Dermis blood vessel endothelial cell (primary cell): ENCODE data around the gene FAM168A. TPM values are rescaled to one million over a fixed set of nuclear protein-coding genes. Genes with fewer than 3 reads are reported as not detected.
"Not testable (repeated sequence)": the region's sequence is repeated elsewhere in the genome, so short reads cannot be mapped to it uniquely, and the experiment has no call there.

Source experiments
- DNase-seq: peaks from one replicate; pipeline ENCODE4 v3.0.0; 2010
- total RNA-seq: library from RNA; depleted of rRNA; stranded (reverse); fragments of >200 nt; gene quantifications from 2 replicates; pipeline ENCODE4 v1.2.3, GENCODE V29; 2014

The FAM168A gene
- total RNA-seq, 1 donor from 2014 or later = 12.1 TPM

GRCh38 chr11:73516080-73516479 lies 81.8 kb downstream of the FAM168A start:
- no peak for DNase-seq

GRCh38 chr11:73513707-73514106 lies 84.2 kb downstream of the FAM168A start:
- DNase-seq = no peak

GRCh38 chr11:73510877-73511276 lies 87.0 kb downstream of the FAM168A start:
- no peak for DNase-seq

- no peak for DNase-seq
Measured at GRCh38 chr11:73510106-73510505, 87.8 kb downstream of the FAM168A start.

- no peak for DNase-seq
Measured at GRCh38 chr11:73509188-73509587, 88.7 kb downstream of the FAM168A start.

- DNase-seq = no peak
Measured at GRCh38 chr11:73508243-73509176, 89.4 kb downstream of the FAM168A start.

GRCh38 chr11:73507086-73507485 lies 90.8 kb downstream of the FAM168A start:
- no peak for DNase-seq

DNA sequence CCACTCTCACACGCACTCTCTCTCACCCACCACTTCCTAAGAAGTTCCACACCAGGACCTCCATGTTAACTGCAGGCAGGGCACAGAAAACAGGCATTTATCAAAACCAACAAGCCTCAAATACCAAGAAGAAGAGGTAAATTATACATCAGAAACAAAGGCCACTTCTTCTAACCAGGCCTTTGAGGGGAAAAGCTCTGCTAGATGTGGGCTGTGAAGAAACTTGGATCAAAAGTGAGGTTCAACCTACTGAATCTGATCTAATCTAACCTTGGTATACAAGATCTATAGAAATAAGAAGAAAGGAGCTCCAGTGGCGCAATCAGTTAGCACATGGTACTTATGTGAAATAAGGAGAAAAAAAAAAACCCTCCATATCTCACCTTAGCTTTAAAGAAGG lies 91.9 kb downstream of the FAM168A start:
- DNase-seq = no peak

- DNase-seq = no peak
Measured at GRCh38 chr11:73498343-73498742, 99.6 kb downstream of the FAM168A start.

DNA sequence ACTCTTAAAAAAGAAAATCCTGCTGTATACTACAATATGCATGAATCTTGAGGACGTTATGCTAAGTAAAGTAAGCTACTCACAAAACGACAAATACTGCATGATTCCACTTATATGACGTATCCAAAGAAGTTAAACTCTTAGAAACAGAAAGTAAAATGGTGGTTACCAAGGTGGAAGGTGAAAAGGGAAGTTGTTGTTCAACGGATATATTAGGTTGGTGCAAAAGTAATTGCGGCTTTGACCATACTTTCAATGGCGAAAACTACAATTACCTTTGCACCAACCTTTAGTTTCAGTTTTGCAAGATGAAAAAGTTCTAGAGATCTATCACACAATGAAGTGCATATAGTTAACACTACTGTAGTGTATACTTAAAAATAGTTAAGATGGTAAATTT lies 101.8 kb downstream of the FAM168A start:
- DNase-seq = no peak

DNA sequence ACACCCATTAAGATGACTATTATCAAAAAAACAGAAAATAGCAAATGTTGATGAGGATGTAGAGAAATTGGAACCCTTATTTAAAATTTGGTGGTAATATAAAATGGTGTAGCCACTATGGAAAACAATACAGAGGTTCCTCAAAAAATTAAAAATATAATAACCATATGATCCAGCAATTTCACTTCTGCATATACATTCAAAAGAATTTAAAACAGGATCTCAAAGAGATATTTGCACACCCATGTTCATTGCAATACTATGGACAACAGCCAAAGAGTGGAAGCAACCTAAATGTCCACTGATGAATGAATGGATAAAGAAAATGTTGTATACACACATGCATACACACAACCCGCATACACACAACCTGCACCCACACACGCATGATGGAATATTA lies 102.2 kb downstream of the FAM168A start:
- no peak for DNase-seq

GRCh38 chr11:73493956-73494598 lies 103.8 kb downstream of the FAM168A start:
- DNase-seq = peak; percentile 69

GRCh38 chr11:73481626-73482025 lies 116.3 kb downstream of the FAM168A start:
- no peak for DNase-seq

GRCh38 chr11:73480677-73481076 lies 117.2 kb downstream of the FAM168A start:
- DNase-seq = no peak

- peak; percentile 64 for DNase-seq
Measured at GRCh38 chr11:73478737-73479347, 119.1 kb downstream of the FAM168A start.

GRCh38 chr11:73477518-73477917 lies 120.4 kb downstream of the FAM168A start:
- DNase-seq = no peak

GRCh38 chr11:73475549-73476095 lies 122.3 kb downstream of the FAM168A start:
- no peak for DNase-seq

- DNase-seq = no peak
Measured at GRCh38 chr11:73473252-73473651, 124.7 kb downstream of the FAM168A start.

DNA sequence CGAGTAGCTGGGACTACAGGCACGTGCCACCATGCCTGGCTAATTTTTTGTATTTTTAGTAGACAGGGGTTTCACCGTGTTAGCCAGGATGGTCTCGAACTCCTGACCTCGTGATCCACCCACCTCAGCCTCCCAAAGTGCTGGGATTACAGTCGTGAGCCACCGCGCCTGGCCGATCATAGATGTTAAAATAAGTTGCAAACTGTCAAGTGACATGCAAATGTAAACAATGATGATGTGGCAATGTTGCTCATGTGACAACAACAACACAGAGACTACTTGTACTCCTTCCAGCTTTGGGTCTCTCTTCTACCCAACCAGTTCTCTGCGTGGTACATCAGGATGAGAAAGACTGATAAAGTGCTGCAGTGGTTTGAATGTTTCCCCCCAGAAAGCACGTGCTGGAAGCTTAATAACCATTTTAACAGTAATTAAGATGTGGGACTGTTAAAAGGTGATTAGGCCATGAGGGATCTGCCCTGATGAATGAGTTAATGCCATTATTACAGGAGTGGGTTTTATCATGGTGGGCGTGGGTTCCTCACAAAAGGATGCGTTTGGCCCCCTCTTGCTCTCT lies 127.8 kb downstream of the FAM168A start:
- not testable (repeated sequence) for DNase-seq

DNA sequence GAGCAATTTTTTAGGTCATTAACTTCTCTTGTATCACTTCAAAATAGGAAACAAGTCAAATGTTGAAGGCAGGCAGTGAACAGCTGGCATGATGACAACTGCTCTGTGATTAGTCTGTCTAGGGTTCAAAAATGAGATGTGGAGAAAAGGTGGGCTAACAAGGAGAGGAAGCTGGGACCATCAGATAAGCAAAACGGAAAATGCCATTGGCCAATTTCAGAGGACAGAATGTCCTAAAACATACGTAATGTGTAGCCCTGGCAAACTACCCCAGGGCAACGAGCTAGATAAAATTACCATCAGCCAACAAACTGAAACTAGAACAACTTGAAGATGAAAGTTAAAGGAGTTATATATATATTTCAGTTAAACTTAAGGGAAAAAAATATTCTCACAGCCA lies 128.5 kb downstream of the FAM168A start:
- DNase-seq = peak; percentile 75

DNA sequence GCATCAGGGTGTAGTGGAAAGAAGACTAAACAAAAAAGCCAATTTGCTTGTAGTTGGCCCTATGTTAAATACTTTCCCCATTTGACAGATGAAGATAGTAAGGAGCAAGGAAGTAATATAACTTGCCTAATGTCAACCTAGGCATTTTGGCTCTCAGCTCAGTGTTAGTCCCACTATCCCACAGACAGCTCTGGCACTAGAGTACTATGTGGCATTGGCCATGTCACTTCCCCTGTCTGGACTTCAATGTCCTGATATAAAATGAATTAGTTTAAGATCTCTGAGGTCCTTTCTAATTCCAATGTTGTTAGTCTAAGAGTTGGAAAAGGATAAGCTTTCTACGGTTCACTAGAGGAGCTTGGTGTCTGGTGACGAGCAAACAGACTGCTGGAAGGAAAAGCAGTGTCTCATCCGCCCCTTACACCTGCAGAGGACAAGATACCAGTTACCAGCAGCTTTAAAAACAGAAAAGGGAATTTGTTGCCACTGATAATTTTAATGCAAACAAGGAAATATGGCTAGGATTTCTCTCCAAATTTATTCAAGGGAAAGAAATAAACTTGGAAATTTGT lies 129.2 kb downstream of the FAM168A start:
- no peak for DNase-seq

GRCh38 chr11:73467505-73467904 lies 130.4 kb downstream of the FAM168A start:
- no peak for DNase-seq

DNA sequence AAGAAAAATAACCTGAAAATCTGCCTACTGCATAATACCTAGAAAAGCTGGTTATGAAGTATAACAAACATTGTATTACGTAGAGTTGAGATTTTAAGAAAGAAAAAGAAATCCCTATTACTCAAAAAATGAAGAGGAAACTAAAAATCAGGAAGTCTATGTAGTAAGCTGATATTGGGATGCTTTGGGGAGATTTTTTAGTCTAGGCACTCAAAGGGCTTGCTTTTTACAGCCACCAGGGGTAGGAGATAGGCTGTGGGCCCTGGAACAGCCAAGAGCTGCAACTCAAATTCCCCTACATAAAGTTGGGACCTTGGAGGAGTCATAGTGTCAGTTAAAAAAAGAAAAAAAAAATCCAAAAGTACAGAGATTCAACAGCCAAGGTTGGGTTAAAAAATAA lies 131.3 kb downstream of the FAM168A start:
- no peak for DNase-seq
